OCI-M2 (cell line): ENCODE results near the gene ADAMTS17.

Experiments used
- DNase-seq: peaks from one replicate; lab custom pipeline; 2025; ENCODE audit not compliant: unreplicated experiment; lab: John Stamatoyannopoulos, UW

ADAMTS17 gene

DNA sequence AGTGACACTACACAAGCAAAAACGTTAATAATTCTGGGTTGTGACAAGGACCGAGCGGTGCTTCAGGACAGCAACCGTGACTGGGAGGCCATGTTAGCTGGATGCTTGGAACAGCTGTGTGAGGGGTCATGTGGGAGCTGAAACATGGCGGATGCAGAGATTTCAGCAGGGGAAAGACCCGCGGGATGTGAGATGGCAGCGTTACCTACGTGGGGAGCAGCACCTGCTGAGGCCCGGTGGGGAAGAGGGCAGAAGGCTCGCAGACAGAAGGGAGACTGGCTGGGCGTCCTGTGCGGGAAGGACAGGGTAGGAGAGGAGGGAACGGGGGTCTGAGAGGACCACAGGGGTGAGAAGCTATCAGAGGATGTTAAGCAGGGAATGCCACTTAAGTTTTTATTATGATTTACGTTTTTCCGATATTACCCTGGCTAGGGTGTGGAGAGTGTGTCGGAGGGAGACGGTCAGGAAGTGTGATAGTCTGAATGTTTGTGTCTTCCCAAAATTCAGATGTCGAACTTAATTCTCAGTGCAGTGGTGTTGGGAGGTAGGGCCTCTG is 379.7 kb downstream of the ADAMTS17 start:
- no peak for DNase-seq

- no peak for DNase-seq
Measured at GRCh38 chr15:99961011-99961441, 380.7 kb downstream of the ADAMTS17 start.

- no peak for DNase-seq
Measured at GRCh38 chr15:99959326-99959725, 382.4 kb downstream of the ADAMTS17 start.

DNA sequence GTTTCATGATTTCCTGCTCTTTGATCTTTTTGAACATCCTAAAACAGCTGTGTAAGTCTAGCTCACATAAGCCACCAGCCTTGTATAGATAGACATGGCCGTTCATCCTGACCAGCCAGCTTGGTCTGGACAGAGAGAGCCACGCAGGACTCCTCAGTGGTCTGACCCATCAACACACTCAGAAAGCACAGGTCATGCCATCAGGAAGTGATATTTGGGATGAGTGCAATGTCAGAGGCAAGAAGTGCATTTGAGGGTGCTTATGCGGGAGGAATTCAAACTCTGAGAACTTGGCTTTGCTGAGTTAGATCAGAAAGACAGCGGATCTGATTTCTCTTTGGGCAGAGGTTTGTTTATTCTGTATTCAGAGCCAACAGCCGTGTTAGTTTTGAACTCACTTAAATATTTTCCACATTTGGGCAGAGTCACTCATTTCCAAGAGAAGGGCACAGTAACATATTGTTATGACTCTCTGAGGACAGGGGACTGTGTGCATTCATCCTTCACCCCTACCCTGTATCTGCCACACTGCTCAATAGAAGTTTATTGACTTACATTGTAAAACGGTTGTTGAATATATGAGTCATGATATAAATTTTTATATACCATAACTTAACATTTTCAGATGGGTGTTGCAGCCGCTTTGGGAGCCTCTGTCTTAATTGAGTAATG is 383.2 kb downstream of the ADAMTS17 start:
- DNase-seq: no peak

DNA sequence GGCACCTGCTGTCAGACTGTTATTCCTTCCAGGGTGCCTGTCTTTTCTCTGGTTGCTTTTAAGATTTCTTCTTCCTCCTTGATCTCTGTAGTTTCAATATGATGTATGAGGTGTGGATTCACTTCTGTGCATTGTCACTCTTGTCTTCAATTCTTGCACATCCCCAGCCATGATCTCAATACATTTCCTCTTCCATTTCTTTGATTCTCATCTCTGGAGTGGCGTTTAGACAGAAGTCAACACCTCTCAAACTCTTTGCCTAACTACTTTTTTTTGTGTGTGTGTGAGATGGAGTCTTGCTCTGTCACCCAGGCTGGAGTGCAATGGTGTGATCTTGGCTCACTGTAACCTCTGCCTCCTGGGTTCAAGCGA is 384.1 kb downstream of the ADAMTS17 start:
- DNase-seq: no peak

DNA sequence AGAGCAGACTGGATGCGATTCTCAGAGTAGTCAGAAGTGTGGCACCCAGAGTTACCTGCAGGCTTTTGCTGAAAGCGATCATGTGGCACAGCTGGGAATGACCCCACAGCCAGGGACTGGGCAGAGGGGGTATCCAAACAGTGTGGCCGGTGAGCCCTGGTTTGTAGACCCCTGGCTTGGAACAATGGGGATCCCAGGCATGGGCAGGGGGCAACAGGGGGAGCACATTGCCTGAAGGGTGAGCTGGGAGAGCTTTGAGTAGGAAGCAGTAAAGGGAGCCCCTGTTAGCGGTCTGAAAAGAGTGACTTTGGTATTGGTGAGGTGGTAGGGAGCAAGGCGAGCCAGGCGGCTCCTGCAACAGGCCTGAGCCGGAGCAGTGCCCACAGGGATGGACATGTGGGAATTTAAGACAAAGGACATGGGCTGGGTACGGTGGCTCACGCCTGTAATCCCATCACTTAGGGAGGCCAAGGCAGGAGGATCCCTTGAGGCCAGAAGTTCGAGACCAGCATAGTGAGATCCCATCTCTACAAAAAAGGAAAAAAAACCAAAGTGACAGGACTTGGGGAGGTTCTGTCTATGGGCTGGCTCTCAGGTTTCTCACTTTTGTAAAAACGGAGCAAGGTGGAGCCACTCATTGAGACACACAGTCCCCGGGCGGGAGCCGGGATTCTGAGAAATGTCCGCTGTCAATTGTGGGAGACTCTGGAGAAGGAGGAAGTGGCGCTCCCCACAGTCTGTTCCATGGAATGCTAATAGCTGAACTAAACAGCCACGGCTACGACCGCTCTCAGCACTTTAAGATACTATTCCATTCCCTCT is 384.7 kb downstream of the ADAMTS17 start:
- DNase-seq: no peak

DNA sequence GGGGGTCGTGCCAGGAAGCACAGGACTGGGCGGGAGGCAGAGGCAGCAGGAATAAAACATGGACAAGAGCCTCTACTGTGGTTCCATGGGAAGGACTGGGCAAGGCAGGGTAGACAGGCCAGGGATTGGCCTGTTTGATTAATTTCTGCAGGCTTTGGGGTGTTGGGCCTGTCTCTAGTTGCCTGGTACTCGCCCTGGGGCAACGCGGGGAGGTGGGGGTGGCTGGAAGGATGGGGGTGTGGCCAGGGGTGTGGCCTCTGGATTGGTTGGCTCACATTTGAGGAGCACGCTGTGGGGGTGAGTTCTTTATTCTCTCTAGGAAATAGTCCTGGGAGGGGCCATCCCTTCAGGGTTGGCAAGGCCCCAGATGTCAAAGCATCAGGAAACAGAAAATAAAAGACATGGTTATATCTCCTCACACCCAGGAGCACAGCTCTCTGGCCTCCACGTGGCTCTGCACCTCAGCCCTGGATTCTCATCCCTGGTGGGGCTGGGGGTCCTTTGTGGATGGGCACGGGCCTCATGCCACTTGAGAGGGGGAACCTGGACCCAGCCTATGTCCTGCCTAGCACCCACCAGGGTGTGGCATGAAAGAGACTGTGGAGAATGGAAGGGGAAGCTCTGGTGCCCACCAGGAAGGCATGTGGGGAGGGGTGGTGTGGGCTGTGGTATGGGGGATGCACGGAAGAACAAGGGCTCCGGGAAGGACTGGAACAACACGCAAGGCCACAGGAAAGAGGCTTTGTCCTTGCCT is 385.6 kb downstream of the ADAMTS17 start:
- no peak for DNase-seq

DNA sequence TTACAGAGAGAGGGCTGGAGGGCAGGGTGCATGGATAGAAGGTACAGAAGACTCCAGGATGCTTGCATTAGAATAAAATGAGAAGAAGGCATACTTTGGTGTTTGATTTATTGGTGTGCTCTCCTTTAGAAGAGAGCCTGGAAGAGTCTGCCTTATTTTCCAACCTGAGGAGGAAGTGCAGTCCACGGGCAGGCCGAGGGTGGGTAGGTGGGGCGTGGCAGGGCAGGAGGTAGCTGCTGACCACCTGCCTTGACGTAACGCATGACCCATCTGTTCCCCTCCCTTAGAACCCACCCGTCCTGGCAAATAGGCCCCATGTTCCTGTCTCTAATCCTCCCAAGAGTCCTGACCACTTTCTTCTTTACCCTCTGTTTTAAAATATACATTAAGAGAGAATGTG is 386.2 kb downstream of the ADAMTS17 start:
- no peak for DNase-seq

DNA sequence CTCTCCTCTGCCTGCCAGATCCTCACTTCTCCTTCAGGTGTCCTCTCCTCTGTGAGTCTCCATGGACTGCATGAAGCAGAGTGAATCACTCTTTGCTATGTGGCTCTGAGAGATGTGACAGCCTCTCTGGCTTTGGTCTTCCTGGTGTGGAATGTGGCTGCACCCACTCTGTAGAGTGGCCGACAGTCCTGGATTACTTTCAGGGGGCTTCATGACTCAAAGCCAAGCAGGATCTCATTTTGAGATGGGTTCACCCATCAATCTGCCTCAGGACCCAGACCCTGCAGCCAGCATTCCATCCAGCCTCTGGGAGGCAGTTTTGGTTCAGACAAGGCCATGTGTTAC is 386.6 kb downstream of the ADAMTS17 start:
- DNase-seq: no peak

DNA sequence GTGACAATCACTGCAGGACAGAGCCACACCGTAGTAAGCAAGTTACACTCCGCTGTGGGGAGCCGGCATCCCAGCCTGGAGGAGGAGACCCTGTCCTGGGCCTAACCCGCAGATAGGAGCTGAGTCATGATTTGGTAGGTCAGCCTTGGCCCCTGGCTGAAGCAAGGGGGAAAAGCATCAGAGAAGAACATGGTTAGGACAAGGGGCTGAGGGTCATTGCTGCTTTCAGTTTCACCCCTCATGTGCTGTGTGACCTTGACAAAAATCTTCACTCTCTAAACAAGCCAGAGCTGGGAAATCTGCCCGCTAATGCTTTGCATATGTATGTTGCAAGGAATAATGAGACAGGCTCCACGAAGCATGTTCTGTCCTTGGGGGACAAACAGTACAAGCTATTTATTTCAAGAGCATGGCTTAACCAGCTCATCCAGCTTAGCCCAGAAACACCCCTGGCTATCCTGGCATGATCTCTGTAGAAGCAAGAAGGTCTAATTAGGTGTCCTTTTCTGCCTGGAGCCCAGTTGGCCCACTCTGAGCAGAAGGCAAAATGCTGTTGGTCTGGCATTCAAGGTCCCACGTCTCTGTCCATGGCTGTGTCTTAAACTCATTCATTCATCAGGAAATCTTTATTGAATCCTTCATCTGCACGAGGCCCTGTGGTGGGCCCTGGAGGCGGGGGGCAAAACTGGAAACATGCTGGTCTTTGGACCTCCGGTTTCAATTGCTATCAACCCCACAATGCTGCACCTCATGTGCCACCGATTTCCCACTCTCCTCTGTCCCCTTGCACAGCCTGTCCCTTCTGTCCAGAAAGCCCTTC is 387.2 kb downstream of the ADAMTS17 start:
- no peak for DNase-seq

GRCh38 chr15:99953886-99954285 is 387.9 kb downstream of the ADAMTS17 start:
- DNase-seq: no peak

- DNase-seq: no peak
Measured at GRCh38 chr15:99951511-99951910, 390.3 kb downstream of the ADAMTS17 start.

- DNase-seq: no peak
Measured at GRCh38 chr15:99944131-99944530, 397.6 kb downstream of the ADAMTS17 start.

DNA sequence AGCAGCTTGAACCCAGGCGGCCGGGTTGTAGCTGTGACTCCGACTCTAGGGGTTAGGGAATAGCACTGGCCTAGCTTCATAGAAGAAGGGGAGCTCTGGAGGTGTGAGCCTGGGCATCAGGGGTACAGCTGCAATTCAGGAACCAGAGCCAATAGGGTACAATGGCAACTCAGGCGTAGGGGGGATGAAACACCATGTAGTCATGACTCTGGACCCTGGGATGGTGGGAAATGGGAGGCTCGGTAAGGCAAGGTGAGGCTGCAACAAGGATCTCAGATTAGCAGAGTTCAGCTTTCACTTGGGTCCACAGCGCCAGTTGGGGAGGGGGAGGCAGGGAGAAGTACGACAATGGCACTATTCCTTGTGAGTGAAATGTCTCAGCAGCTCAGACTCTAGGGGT is 398.3 kb downstream of the ADAMTS17 start:
- no peak for DNase-seq

DNA sequence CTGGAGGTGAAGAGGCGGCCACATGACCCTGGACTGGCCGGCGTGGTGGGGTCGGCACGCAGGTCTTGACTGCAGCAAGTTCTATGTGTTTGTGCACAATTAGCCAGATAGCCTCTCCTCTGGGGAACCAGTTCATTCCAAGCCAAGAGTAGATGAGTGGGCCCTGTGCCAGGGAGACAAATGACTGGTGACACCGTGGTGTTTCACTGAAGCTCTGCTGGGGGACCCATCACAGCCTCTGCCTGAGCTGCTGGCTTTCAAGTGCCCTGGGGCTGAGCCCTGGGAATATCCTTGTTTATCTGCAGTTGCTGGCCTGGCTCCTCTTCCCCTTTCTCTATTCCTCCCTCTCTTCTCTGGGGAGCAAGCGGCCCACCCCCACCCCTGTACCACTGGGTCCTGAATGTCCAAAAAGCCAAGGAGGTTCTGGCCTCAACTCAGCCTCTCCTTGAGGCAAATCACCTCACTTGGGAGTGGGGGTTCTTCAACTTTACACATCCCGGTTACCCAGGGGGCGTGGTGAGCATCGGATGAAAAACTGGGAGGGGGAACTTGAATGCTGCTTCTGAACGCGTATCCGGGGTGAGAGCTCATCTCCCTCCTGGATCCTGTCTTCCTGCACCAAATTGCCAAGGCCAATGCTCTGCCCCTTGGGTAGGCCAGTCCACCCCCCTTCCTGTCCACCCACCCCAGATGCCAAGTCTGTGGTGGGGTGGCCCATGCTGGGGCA is 408.9 kb downstream of the ADAMTS17 start:
- DNase-seq: no peak

DNA sequence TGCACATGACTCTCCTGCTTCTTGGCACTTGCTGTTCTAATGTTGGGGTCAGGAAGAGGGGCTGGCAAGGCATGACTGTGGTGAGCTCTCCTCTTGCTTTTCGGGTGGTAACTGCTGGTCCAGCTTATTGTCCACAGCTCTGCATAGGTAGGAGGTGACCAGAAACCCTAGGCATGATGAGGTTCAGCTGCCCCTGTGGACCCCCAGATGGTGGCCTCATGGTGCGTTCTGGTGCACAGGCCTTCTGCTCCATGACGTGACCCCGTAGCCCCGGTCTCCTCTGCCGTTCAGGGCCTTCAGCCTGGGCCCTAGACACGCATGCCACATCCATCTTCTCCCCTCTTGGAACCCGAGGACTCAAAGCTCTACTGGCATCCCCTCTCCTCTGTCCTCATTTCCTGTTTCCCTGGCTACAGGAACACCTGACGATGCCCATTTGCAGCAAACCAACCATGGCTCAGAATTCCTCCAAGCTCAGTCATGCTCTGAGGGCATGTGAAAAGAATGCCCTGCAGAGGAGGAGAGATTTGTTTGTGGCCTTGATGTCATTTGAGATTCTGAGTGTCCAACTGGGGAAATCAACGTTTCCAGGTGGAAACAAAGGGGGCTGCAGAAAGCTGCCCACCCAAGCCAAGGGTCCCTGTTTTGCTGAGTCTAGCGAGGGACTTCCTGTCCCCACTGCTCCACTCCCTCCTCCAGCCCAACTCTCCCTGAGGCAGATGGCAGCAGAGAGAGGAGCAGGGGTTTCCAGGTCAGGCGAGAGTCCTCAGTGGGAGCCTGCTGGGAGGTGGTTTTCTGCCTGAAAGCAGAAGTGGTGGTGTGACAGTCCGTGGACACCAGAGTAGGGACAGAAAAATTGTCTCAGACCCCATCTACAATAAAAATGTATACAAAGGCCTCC is 409.8 kb downstream of the ADAMTS17 start:
- DNase-seq: no peak

DNA sequence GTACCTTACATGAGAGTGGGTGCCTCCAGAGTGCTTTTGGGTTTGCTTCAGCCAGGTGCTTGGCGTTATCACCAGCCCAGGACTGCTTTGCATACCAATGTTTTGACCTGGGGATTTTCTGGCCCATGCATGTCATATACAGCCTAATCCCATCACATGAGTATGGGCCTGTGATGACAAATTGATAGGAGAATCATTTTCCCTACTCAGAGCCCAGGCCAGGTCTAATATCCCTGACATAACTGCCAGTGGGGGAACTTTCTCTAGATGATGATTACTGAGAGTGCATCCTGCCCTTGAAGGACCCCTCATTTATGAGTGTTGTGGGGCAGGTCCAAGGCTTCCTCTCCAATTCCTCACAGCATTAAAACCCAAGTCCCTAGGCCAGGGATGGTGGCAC is 411.1 kb downstream of the ADAMTS17 start:
- DNase-seq: no peak

- no peak for DNase-seq
Measured at GRCh38 chr15:99929266-99929665, 412.5 kb downstream of the ADAMTS17 start.

DNA sequence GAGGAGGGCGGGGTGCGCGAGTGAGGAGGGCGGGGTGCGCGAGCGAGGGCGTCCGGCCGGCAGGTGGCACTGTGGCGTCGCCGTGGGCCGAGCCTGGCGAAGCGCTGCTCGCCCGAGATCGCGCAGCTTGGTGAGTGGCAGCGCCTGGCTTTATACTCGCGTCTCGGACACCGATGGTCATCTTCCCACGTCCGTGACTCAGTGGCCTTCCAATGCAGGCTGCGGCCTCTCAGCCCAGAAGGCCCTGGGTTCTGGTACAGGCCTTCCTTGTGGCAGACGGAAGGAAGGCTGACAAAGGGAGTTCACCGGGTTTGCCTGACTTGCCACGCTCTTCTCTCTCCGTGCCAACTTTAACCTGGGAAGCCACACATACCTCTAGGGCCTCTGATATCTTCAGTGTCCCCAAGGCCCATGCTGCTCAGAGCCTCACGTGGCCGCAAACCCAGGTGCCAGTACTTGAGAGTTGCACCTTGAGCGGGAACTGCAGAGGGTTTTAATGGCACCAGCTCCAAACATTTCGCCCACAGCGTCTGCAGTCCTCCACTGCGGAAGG is 413.3 kb downstream of the ADAMTS17 start:
- no peak for DNase-seq
